Keratinocyte (primary cell): ENCODE data around the gene LPXN. TPM values are rescaled to one million over a fixed set of nuclear protein-coding genes. Genes with fewer than 3 reads are reported as not detected.
"Not testable (repeated sequence)": the region's sequence is repeated elsewhere in the genome, so short reads cannot be mapped to it uniquely, and the experiment has no call there.

Experiments used
- DNase-seq: peaks from one replicate; pipeline ENCODE4 v3.0.0-alpha.2; 2011; ENCODE audit warnings: low read depth, missing footprints, low spot score
- FAIRE-seq: peaks from 2 replicates; lab custom pipeline; 2011; peaks lifted over from hg19 to GRCh38; lab: Jason Lieb, UNC
- H2AFZ ChIP-seq: 2 replicates; pipeline ENCODE4 v1.6.0; 2012; ENCODE audit warnings: low read length, control low read depth, inconsistent platforms; ENCODE audit not compliant: control insufficient read depth
- H3K27ac ChIP-seq: 2 replicates; pipeline ENCODE4 v1.5.1; 2011; ENCODE audit warnings: low read length; ENCODE audit not compliant: control insufficient read depth, insufficient read depth
- H3K27me3 ChIP-seq: 3 replicates; pipeline ENCODE4 v1.6.0; 2011; ENCODE audit warnings: low read length; ENCODE audit not compliant: control insufficient read depth, insufficient read depth; ENCODE audit errors: extremely low read depth
- H3K36me3 ChIP-seq, 2 experiments: 2 replicates in 1 of 2; 3 replicates in 1 of 2; pipeline ENCODE4 v1.5.1; 2011; ENCODE audit warnings: low read length in 2 of 2, mild to moderate bottlenecking in 1 of 2; ENCODE audit not compliant: control insufficient read depth in 2 of 2, insufficient read depth in 2 of 2; ENCODE audit errors: extremely low read depth in 1 of 2
- H3K4me1 ChIP-seq: 3 replicates; pipeline ENCODE4 v1.5.1; 2011; ENCODE audit warnings: low read length; ENCODE audit not compliant: control insufficient read depth, insufficient read depth; ENCODE audit errors: extremely low read depth
- H3K4me2 ChIP-seq: 3 replicates; pipeline ENCODE4 v1.6.0; 2011; ENCODE audit warnings: low read depth, low read length; ENCODE audit not compliant: control insufficient read depth, insufficient read depth; ENCODE audit errors: extremely low read depth
- H3K4me3 ChIP-seq, 3 experiments: fragments of 200-600 bp in 1 of 3; sonication (generic) in 1 of 3; 2 replicates in 2 of 3; 3 replicates in 1 of 3; pipeline ENCODE4 v1.5.1; 2011 to 2016; ENCODE audit warnings: low read length in 3 of 3, mild to moderate bottlenecking in 3 of 3, control low read depth in 2 of 3, inconsistent platforms in 1 of 3, low read depth in 1 of 3, mixed read lengths in 1 of 3, mixed run types in 1 of 3, moderate library complexity in 1 of 3; ENCODE audit not compliant: control insufficient read depth in 2 of 3, insufficient read depth in 2 of 3; ENCODE audit errors: extremely low read depth in 1 of 3
- H3K79me2 ChIP-seq: 2 replicates; pipeline ENCODE4 v1.6.0; 2012; ENCODE audit warnings: low read length; ENCODE audit not compliant: control insufficient read depth, insufficient read depth
- H3K9ac ChIP-seq: 3 replicates; pipeline ENCODE4 v1.6.0; 2011; ENCODE audit warnings: low read length; ENCODE audit not compliant: control insufficient read depth, insufficient read depth; ENCODE audit errors: extremely low read depth
- H3K9me1 ChIP-seq: 3 replicates; pipeline ENCODE4 v1.6.0; 2011; ENCODE audit warnings: low read length; ENCODE audit not compliant: control insufficient read depth, insufficient read depth; ENCODE audit errors: extremely low read depth
- H3K9me3 ChIP-seq: 2 replicates; pipeline ENCODE4 v1.5.1; 2012; ENCODE audit warnings: low read depth, low read length; ENCODE audit not compliant: control insufficient read depth
- H4K20me1 ChIP-seq: 3 replicates; pipeline ENCODE4 v1.6.0; 2011; ENCODE audit warnings: low read length; ENCODE audit not compliant: control insufficient read depth, insufficient read depth; ENCODE audit errors: extremely low read depth
- CTCF ChIP-seq, 3 experiments: IDR thresholded peaks in 1 of 3; conservative IDR thresholded peaks in 1 of 3; optimal IDR thresholded peaks in 1 of 3; 2 replicates in 2 of 3; 3 replicates in 1 of 3; pipeline versions ENCODE3 to v1.5.1; 2011; ENCODE audit warnings: low read length in 3 of 3, mild to moderate bottlenecking in 3 of 3, moderate library complexity in 2 of 3, control low read depth in 1 of 3, inconsistent platforms in 1 of 3; ENCODE audit not compliant: insufficient read depth in 2 of 3; ENCODE audit errors: extremely low read depth in 1 of 3
- EZH2 ChIP-seq: IDR thresholded peaks from one replicate; pipeline ENCODE4 v1.6.1; 2012; ENCODE audit warnings: inconsistent platforms, mild to moderate bottlenecking, low read length, moderate library complexity
- dilution Hi-C: fragments of 300-500 bp; cut with MboI; formaldehyde crosslinking; loops from one replicate; pipeline ENCODE4 v1.7.0; 2020; ENCODE audit warnings: low sequenced_read_pairs; ENCODE audit not compliant: extremely low pct_ligation_motif_present
- polyA plus RNA-seq, 5 experiments: library from polyadenylated mRNA; depleted of rRNA in 3 of 5; stranded (reverse) in 3 of 5; stranded (forward) in 1 of 5; unstranded in 1 of 5; fragments of >200 nt; gene quantifications; 1 replicate in 1 of 5; 2 replicates in 3 of 5; 3 replicates in 1 of 5; pipeline versions ENCODE4 v1.2.1 to v1.2.3, GENCODE V29; 2011 to 2012; ENCODE audit warnings: missing spikeins in 2 of 5, low read depth in 1 of 5, low replicate concordance in 1 of 5

The LPXN gene
- polyA plus RNA-seq, 1 donor (not counting 4 experiments of a cell fraction or from before 2014, with no cell fraction given), result 83.9 TPM

- H3K9me1 ChIP-seq, result no peaks in the 10 kb centered on the region
- peaks cover 0 to 5% of the 10 kb centered on the region in 2 experiments for H3K36me3 ChIP-seq
- TF ChIP-seq CTCF (optimal IDR thresholded peaks at IDR 0.05 in 1 of 3, IDR thresholded peaks at IDR 0.05 in 1 of 3, conservative IDR thresholded peaks at IDR 0.05 in 1 of 3; ENCODE audit: extremely low read depth in 1 of 3, insufficient read depth in 2 of 3, low read length in 3 of 3), result no peak
- no peak for TF ChIP-seq EZH2
- dilution Hi-C loops, result no loop called here
- peak overlapping the region; percentile 24 to 60 (median 46) for H3K4me3 ChIP-seq
- peaks cover 22% of the 10 kb centered on the region for H3K79me2 ChIP-seq
- peak overlapping the region; percentile 100 for H3K27ac ChIP-seq
- peak overlapping the region; percentile 71 for H3K9ac ChIP-seq
- no peaks in the 10 kb centered on the region for H3K9me3 ChIP-seq
- H4K20me1 ChIP-seq, result no peaks in the 10 kb centered on the region
- H3K27me3 ChIP-seq, result no peaks in the 10 kb centered on the region
- peaks cover 49% of the 10 kb centered on the region for H3K4me1 ChIP-seq
- DNase-seq (no peak), FAIRE-seq (peak; percentile 71)
- H2AFZ ChIP-seq, result peak overlapping the region; percentile 20
- H3K4me2 ChIP-seq, result peak overlapping the region; percentile 91
Measured at GRCh38 chr11:58573451-58574104, 2.1 kb downstream of the LPXN start.

GRCh38 chr11:58572906-58573305 lies 2.8 kb downstream of the LPXN start:
- Histone ChIP-seq H3K4me2 (peak overlapping the region; percentile 91), H3K4me1 (peaks cover 49% of the 10 kb centered on the region), H3K27ac (peak overlapping the region; percentile 100), H3K4me3 (peak overlapping the region in 2 of 3 experiments; percentile 24 to 45), H3K79me2 (peaks cover 24% of the 10 kb centered on the region), H3K9ac (peak overlapping the region; percentile 71)
- H3K36me3 ChIP-seq, H4K20me1 ChIP-seq, DNase-seq, H3K9me1 ChIP-seq, H2AFZ ChIP-seq, dilution Hi-C loops, FAIRE-seq, H3K27me3 ChIP-seq, H3K9me3 ChIP-seq: not testable (repeated sequence)
